ENCODE measurements around the gene LDLRAP1. TPM values are rescaled to one million over a fixed set of nuclear protein-coding genes. Genes with fewer than 3 reads are reported as not detected.
"Not testable (repeated sequence)": the region's sequence is repeated elsewhere in the genome, so short reads cannot be mapped to it uniquely, and the experiment has no call there.

Gene LDLRAP1
- polyA plus RNA-seq, 1 experiment: 12.4 TPM

- no peak for TF ChIP-seq CTCF (IDR thresholded peaks at IDR 0.05; ENCODE audit: low read depth, low read length)
- POLR2A ChIA-PET: no interaction called here
- CTCF ChIA-PET: interaction anchor here (1.0 kb wide), 1 partner anchor 22 kb away, joined by 3 read pairs; no protein-coding TSS in a partner anchor
- Histone ChIP-seq H3K27ac (ENCODE audit: low read depth, low read length) (no peak overlapping the region), H3K9me3 (ENCODE audit: control insufficient read depth, insufficient read depth, low read length) (peaks cover 13% of the 10 kb centered on the region), H3K27me3 (ENCODE audit: control insufficient read depth, insufficient read depth, low read length) (peaks cover 16% of the 10 kb centered on the region), H3K4me3 (ENCODE audit: low read depth, low read length) (no peak overlapping the region)
- no peak for DNase-seq (ENCODE audit: low read depth, low spot score)
These were observed 51.6 kb downstream of the LDLRAP1 start for GRCh38 chr1:25594971-25595370.

- H3K4me3 ChIP-seq (ENCODE audit: low read depth, low read length); POLR2A ChIA-PET; DNase-seq (ENCODE audit: low read depth, low spot score); CTCF ChIA-PET; H3K27ac ChIP-seq (ENCODE audit: low read depth, low read length): not testable (repeated sequence)
- peaks cover 13% of the 10 kb centered on the region for H3K9me3 ChIP-seq (ENCODE audit: control insufficient read depth, insufficient read depth, low read length)
- peaks cover 16% of the 10 kb centered on the region for H3K27me3 ChIP-seq (ENCODE audit: control insufficient read depth, insufficient read depth, low read length)
These were observed 53.2 kb downstream of the LDLRAP1 start for GRCh38 chr1:25596641-25597040.

- no peak overlapping the region for H3K27ac ChIP-seq (ENCODE audit: low read depth, low read length)
- TF ChIP-seq CTCF (IDR thresholded peaks at IDR 0.05; ENCODE audit: low read depth, low read length): no peak
- CTCF ChIA-PET: no interaction called here
- peaks cover 16% of the 10 kb centered on the region for H3K27me3 ChIP-seq (ENCODE audit: control insufficient read depth, insufficient read depth, low read length)
- H3K9me3 ChIP-seq (ENCODE audit: control insufficient read depth, insufficient read depth, low read length): peaks cover 13% of the 10 kb centered on the region; the same call in 1 of the 2 replicates
- DNase-seq (ENCODE audit: low read depth, low spot score): no peak
- POLR2A ChIA-PET: interaction anchor here (0.8 kb wide), 1 partner anchor 20 kb away, joined by 3 read pairs; no protein-coding TSS in a partner anchor
- H3K4me3 ChIP-seq (ENCODE audit: low read depth, low read length): no peak overlapping the region
These were observed 55.5 kb downstream of the LDLRAP1 start for GRCh38 chr1:25598879-25599278.

GRCh38 chr1:25599969-25600610 lies 56.7 kb downstream of the LDLRAP1 start:
- POLR2A ChIA-PET: no interaction called here
- Histone ChIP-seq H3K9me3 (ENCODE audit: control insufficient read depth, insufficient read depth, low read length) (peaks cover 13% of the 10 kb centered on the region; the same call in 1 of the 2 replicates), H3K27ac (ENCODE audit: low read depth, low read length) (no peak overlapping the region), H3K4me3 (ENCODE audit: low read depth, low read length) (no peak overlapping the region), H3K27me3 (ENCODE audit: control insufficient read depth, insufficient read depth, low read length) (peaks cover 19% of the 10 kb centered on the region)
- no peak for DNase-seq (ENCODE audit: low read depth, low spot score)
- TF ChIP-seq CTCF (IDR thresholded peaks at IDR 0.05; ENCODE audit: low read depth, low read length): no peak
- CTCF ChIA-PET: no interaction called here

GRCh38 chr1:25600971-25601699 lies 57.7 kb downstream of the LDLRAP1 start:
- peaks cover 17% of the 10 kb centered on the region for H3K27me3 ChIP-seq (ENCODE audit: control insufficient read depth, insufficient read depth, low read length)
- DNase-seq (ENCODE audit: low read depth, low spot score); POLR2A ChIA-PET; H3K27ac ChIP-seq (ENCODE audit: low read depth, low read length); CTCF ChIA-PET; H3K4me3 ChIP-seq (ENCODE audit: low read depth, low read length): not testable (repeated sequence)
- H3K9me3 ChIP-seq (ENCODE audit: control insufficient read depth, insufficient read depth, low read length): peaks cover 13% of the 10 kb centered on the region; the same call in 1 of the 2 replicates

- DNase-seq (ENCODE audit: low read depth, low spot score); POLR2A ChIA-PET; CTCF ChIA-PET; H3K27me3 ChIP-seq (ENCODE audit: control insufficient read depth, insufficient read depth, low read length); H3K9me3 ChIP-seq (ENCODE audit: control insufficient read depth, insufficient read depth, low read length); H3K27ac ChIP-seq (ENCODE audit: low read depth, low read length); H3K4me3 ChIP-seq (ENCODE audit: low read depth, low read length): not testable (repeated sequence)
These were observed 60.6 kb downstream of the LDLRAP1 start for GRCh38 chr1:25603779-25604538.

All from AG04450 (cell line).